GM12878 (cell line): ENCODE measurements around the gene ARHGEF7. TPM values are rescaled to one million over a fixed set of nuclear protein-coding genes. Genes with fewer than 3 reads are reported as not detected.

Source experiments
- ATAC-seq: fragments of 200-7000 bp; cut with Tn5 transposase; 3 replicates; pipeline ENCODE4 v1.9.1; 2020; ENCODE audit warnings: mild to moderate bottlenecking, moderate library complexity
- BruUV-seq: library from RNA; stranded (reverse); fragments of 400-500 nt; replicated peaks from 2 replicates; lab custom pipeline; 2021; lab: Mats Ljungman, UMichigan
- CTCF ChIA-PET: fragments of 300-600 bp; sonication (Branson Sonifier 250); formaldehyde crosslinking; extraction: SDS; loops from one replicate; lab custom pipeline; 2021; ENCODE audit warnings: inconsistent platforms; lab: Yijun Ruan, JAX
- POLR2A ChIA-PET: fragments of 350-600 bp; formaldehyde crosslinking; extraction: SDS; loops from one replicate; lab custom pipeline; 2021; ENCODE audit warnings: inconsistent platforms; lab: Charles Lee
- RAD21 ChIA-PET: fragments of 300-600 bp; sonication (Branson Sonifier 250); formaldehyde crosslinking; loops from one replicate; lab custom pipeline; 2023; ENCODE audit warnings: antibody characterized with exemption; ENCODE audit not compliant: unreplicated experiment; lab: Charles Lee
- SMC1A ChIA-PET: fragments of 300-600 bp; sonication (Branson Sonifier 250); formaldehyde crosslinking; loops from one replicate; lab custom pipeline; 2023; ENCODE audit not compliant: unreplicated experiment, uncharacterized antibody; lab: Charles Lee
- DNase-seq: peaks from one replicate; pipeline ENCODE4 v3.0.0-alpha.2; 2011; ENCODE audit warnings: low read depth, low spot score
- FAIRE-seq: peaks from 3 replicates; lab custom pipeline; 2011; peaks lifted over from hg19 to GRCh38; lab: Jason Lieb, UNC
- H2AFZ ChIP-seq: 2 replicates; pipeline ENCODE4 v1.6.0; 2011; ENCODE audit warnings: low read depth, low read length, control low read depth; ENCODE audit not compliant: control insufficient read depth
- H3K27ac ChIP-seq: 2 replicates; pipeline ENCODE4 v1.5.1; 2011; ENCODE audit warnings: control low read depth; ENCODE audit not compliant: control insufficient read depth, insufficient read depth
- H3K27me3 ChIP-seq, 2 experiments: replicated peaks in 1 of 2; 2 replicates each; pipeline versions ENCODE4 v1.6.0 to v1.6.1; 2011; ENCODE audit warnings: low read length in 1 of 2; ENCODE audit not compliant: control insufficient read depth in 2 of 2, insufficient read depth in 2 of 2
- H3K36me3 ChIP-seq, 2 experiments: 2 replicates each; pipeline ENCODE4 v1.5.1; 2011; ENCODE audit warnings: low read length in 1 of 2; ENCODE audit not compliant: control insufficient read depth in 2 of 2, insufficient read depth in 2 of 2
- H3K4me1 ChIP-seq: 2 replicates; pipeline ENCODE4 v1.6.1; 2011; ENCODE audit warnings: mild to moderate bottlenecking, low read length, moderate library complexity, mixed read lengths; ENCODE audit not compliant: control insufficient read depth, insufficient read depth
- H3K4me2 ChIP-seq: 2 replicates; pipeline ENCODE4 v1.6.0; 2011; ENCODE audit warnings: control low read depth; ENCODE audit not compliant: control insufficient read depth, insufficient read depth
- H3K4me3 ChIP-seq: fragments of 200-600 bp; sonication (generic); 2 replicates; pipeline ENCODE4 v1.5.1; 2016
- H3K79me2 ChIP-seq: 2 replicates; pipeline ENCODE4 v1.6.0; 2011; ENCODE audit warnings: low read length; ENCODE audit not compliant: control insufficient read depth, insufficient read depth
- H3K9ac ChIP-seq: 2 replicates; pipeline ENCODE4 v1.8.0; 2011; ENCODE audit warnings: low read length, control low read depth, mixed read lengths; ENCODE audit not compliant: control insufficient read depth, insufficient read depth
- H3K9me3 ChIP-seq: replicated peaks from 3 replicates; pipeline ENCODE4 v1.5.1; 2011; ENCODE audit warnings: mild to moderate bottlenecking, low read length; ENCODE audit not compliant: control insufficient read depth, insufficient read depth
- H4K20me1 ChIP-seq: 2 replicates; pipeline ENCODE4 v1.6.0; 2011; ENCODE audit not compliant: control insufficient read depth, insufficient read depth
- CBX5 ChIP-seq: sonication (generic); IDR thresholded peaks from 2 replicates; pipeline ENCODE4 v1.6.1; 2016; ENCODE audit warnings: low read depth, moderate library complexity, mild to moderate bottlenecking, inconsistent platforms
- CUX1 ChIP-seq: IDR thresholded peaks from 2 replicates; pipeline ENCODE4 v1.6.1; 2012; ENCODE audit warnings: improper control_type of control experiment, low read depth, low read length; ENCODE audit not compliant: insufficient replicate concordance
- MTA3 ChIP-seq: IDR thresholded peaks from 2 replicates; pipeline ENCODE4 v1.6.1; 2012; ENCODE audit warnings: low read length, inconsistent platforms, borderline replicate concordance
- NFYA ChIP-seq: IDR thresholded peaks from 2 replicates; pipeline ENCODE4 v1.6.1; 2011; ENCODE audit warnings: low read depth, mild to moderate bottlenecking, low read length, improper control_type of control experiment, borderline replicate concordance
- POLR2A ChIP-seq: IDR thresholded peaks from 2 replicates; pipeline ENCODE4 v1.6.1; 2011; ENCODE audit warnings: low read depth, mild to moderate bottlenecking, low read length
- SREBF1 ChIP-seq: IDR thresholded peaks from 2 replicates; pipeline ENCODE4 v1.6.1; 2012; ENCODE audit warnings: mild to moderate bottlenecking, low read length
- TCF12 ChIP-seq: IDR thresholded peaks from 2 replicates; pipeline ENCODE4 v1.6.1; 2011; ENCODE audit warnings: low read depth, mild to moderate bottlenecking, low read length
- YY1 ChIP-seq: IDR thresholded peaks from 2 replicates; pipeline ENCODE4 v1.6.1; 2011; ENCODE audit warnings: low read depth, mild to moderate bottlenecking, low read length
- ZBTB4 ChIP-seq: fragments of 450-650 bp; formaldehyde crosslinking; IDR thresholded peaks from 2 replicates; pipeline ENCODE4 v1.4.0; 2022; ENCODE audit warnings: mild to moderate bottlenecking, moderate library complexity
- WGBS: methylation state at CpG from one replicate; pipeline ENCODE4 v1.1.6; 2016; ENCODE audit warnings: low lambda C conversion rate; ENCODE audit not compliant: insufficient replicate concordance, insufficient coverage; ENCODE audit errors: missing lambda C conversion rate; 5-methylcytosine and 5-hydroxymethylcytosine counted together
- in situ Hi-C: fragments of 300-500 bp; cut with MboI; formaldehyde crosslinking; loops from 9 replicates; pipeline ENCODE4 v1.14.3; 2018; ENCODE audit warnings: mixed read lengths
- intact Hi-C: fragments of 100-400 bp; cut with micrococcal nuclease; formaldehyde crosslinking; loops from one replicate; pipeline ENCODE4 v1.14.2; 2022; ENCODE audit not compliant: unreplicated experiment
- polyA plus RNA-seq, 11 experiments: library from polyadenylated mRNA; depleted of rRNA in 4 of 11; unstranded in 6 of 11; stranded (reverse) in 5 of 11; fragments of >200 nt; fragmentation: Nextera tagmentation in 4 of 11; fragmentation: Illumina TruSeq in 1 of 11; extraction: Ambion mirVana in 4 of 11; extraction: Trizol in 1 of 11; gene quantifications; 1 replicate in 1 of 11; 2 replicates in 10 of 11; pipeline versions ENCODE4 v1.2.1 to v1.2.3, GENCODE V29; 2011 to 2016; ENCODE audit warnings: inconsistent platforms in 2 of 11, missing spikeins in 2 of 11, low read depth in 1 of 11
- total RNA-seq, 4 experiments: library from RNA; depleted of rRNA in 3 of 4; stranded (reverse); fragments of >200 nt in 3 of 4; fragmentation: Illumina TruSeq in 1 of 4; extraction: Trizol in 1 of 4; gene quantifications; 2 replicates each; pipeline versions ENCODE4 v1.2.1 to v1.2.3, GENCODE V29; 2013 to 2021

Gene ARHGEF7
- total and polyA plus RNA-seq, 10 of the 15 experiments (the other 5 are each of a cell fraction or from before 2014, with no cell fraction given), result 4.7 to 65.5 (median 36.6) TPM

GRCh38 chr13:111275995-111276618, 161.0 kb downstream of the ARHGEF7 start (continued):
- TF ChIP-seq CUX1, result no peak

- no peak for ATAC-seq
- SMC1A ChIA-PET, result no interaction called here
- no peak overlapping the region for H3K4me3 ChIP-seq
- no peaks in the 10 kb centered on the region for H3K27me3 ChIP-seq
- 99% methylated on average over 10 of the region's 10 CpGs for WGBS
- no TSS peak for BruUV-seq
- intact Hi-C loops (no loop called here), in situ Hi-C loops (no loop called here)
- peaks cover 20 to 42% of the 10 kb centered on the region in 2 experiments; a peak in 3 of 4 replicates for H3K36me3 ChIP-seq
- H3K4me1 ChIP-seq, result no peaks in the 10 kb centered on the region
- CTCF ChIA-PET, result interaction anchor here (0.7 kb wide), 1 partner anchor 204 kb away, joined by 3 read pairs; no protein-coding TSS in a partner anchor
- TF ChIP-seq TCF12 (no peak), MTA3 (no peak), NFYA (no peak), YY1 (no peak), SREBF1 (no peak), ZBTB4 (no peak), POLR2A (no peak), CBX5 (no peak)
- POLR2A ChIA-PET, result no interaction called here
- no peak for DNase-seq
- no peaks in the 10 kb centered on the region for H3K9me3 ChIP-seq
- H3K9ac ChIP-seq, result no peak overlapping the region
- RAD21 ChIA-PET, result no interaction called here
- H3K4me2 ChIP-seq, result no peak overlapping the region
- no peaks in the 10 kb centered on the region for H3K79me2 ChIP-seq
- H3K27ac ChIP-seq, result no peak overlapping the region
- H2AFZ ChIP-seq, result no peak overlapping the region
- no peak for FAIRE-seq
- H4K20me1 ChIP-seq, result no peaks in the 10 kb centered on the region
These were observed 163.1 kb downstream of the ARHGEF7 start for GRCh38 chr13:111278258-111278657.
